ENCODE data around the gene CDKN1A.

- no peak for TF ChIP-seq EZH2 (optimal IDR thresholded peaks at IDR 0.05; ENCODE audit: low read depth, low read length)
- TF ChIP-seq EZH2phosphoT487 (IDR thresholded peaks at IDR 0.05; ENCODE audit: low read length), result no peak
- TF ChIP-seq CTCF (IDR thresholded peaks at IDR 0.05; ENCODE audit: low read length), result no peak
Observed at GRCh38 chr6:36636283-36636682, 42.2 kb upstream of the CDKN1A start.

All from MM.1S (cell line).